ENCODE measurements around the gene CRAT. TPM values are rescaled to one million over a fixed set of nuclear protein-coding genes. Genes with fewer than 3 reads are reported as not detected.

CRAT gene
- total RNA-seq = 31.1 TPM

DNA sequence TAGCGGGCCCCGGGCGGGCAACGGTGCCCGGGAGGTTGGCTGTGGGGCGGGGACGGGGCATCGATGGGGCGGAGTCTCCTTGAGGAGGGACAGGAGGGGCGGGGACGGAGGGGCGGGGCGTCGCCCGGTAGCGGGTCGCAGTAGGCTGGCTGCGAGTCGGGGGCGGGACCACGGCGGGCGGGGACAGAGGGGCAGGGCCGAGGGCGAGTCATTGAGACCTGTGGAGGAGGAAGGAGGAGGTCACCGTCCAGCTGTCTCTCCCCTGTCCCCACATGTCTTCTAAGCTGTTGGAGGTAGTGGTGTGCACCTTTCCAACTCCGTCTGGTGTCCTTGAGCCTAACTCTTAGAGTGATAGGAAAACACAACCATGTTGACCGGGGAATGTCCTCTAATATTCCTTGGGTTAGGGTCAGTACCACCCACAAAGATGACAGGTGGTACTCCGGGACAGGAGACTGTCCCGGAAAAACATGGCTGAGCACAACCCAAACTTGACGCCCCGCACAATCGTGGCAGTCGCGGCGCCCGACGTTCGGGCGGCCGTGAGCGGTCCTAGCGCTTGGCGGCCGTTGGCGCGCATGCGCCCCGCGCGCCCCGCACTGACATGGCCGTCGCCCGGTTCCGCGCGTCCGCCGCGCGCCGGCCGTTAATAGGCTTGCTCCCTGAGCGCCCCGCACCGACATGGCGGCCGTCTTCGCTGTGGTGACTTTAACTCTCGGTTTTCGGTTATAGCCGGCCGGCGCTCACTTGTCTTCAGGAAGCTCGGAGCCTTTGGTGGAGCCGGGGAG is at the start of gene CRAT, which contains the start of gene PTPA:
Gene CRAT, minus strand, starts transcription at position 54 of the 788 bp plus-strand sequence. CDS start 284 bp downstream, outside the sequence.
Gene PTPA, plus strand, starts transcription at position 676 of the 788 bp plus-strand sequence. CDS start 186 bp downstream, outside the sequence.

DNA sequence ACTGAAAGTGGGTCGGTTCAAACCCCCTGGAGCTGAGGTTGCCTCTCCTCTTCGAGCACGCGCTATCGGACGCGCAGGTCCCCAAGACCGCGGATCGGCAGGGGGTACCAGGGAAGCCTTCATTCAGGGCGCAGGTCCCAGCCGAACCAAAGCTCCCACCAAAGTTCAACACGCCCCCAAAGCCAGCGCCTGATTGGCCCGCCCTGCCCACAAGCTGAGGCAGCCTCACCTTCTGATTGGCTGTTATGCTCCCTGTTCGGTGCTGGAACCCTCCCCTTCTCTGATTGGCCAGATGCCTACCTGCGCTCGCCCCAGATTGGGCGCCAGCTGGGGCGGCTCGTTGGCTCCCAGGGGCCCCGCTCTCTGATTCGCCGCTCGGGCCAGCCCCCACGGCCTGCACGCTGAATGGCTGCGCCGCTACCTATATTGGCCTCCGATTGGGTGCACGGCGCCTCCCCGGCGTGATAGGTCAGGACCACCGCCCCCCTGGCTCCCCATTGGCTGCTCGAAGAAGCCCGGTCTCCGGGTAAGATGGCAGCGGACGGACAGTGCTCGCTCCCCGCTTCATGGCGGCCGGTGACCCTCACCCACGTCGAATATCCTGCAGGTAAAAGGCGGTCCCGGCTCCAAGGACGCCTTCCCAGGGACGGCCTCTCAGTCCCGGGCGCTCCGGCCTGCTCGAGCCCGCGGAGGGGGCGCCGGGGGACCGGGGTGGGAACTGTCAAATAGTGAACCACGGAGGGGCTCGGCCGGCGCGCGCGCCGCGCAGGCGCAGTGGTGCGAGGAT is 29.8 kb downstream of the CRAT start, which contains the start of gene DOLPP1:
Gene DOLPP1, plus strand, starts transcription at position 511 of the 787 bp plus-strand sequence. Its CDS starts 21 bp downstream, at position 532.

Other genes starting within 250 kb of the CRAT start
- gene KYAT1, start 228.8 kb downstream of the CRAT start, total RNA-seq = 9.0 TPM
- 30.9 TPM for gene LRRC8A, start 228.7 kb downstream of the CRAT start, total RNA-seq
- gene PHYHD1, start 189.8 kb downstream of the CRAT start, total RNA-seq = 2.1 TPM
- 20.5 TPM for gene DOLK, start 163.2 kb downstream of the CRAT start, total RNA-seq
- gene NUP188, start 163.1 kb downstream of the CRAT start, total RNA-seq = 33.4 TPM
- 66.4 TPM for gene SH3GLB2, start 82.5 kb downstream of the CRAT start, total RNA-seq
- 23.8 TPM for gene MIGA2, start 74.2 kb downstream of the CRAT start, total RNA-seq
- gene DOLPP1, start 29.7 kb downstream of the CRAT start, total RNA-seq = 20.8 TPM
- 67.6 TPM for gene PTPA, start 622 bp upstream of the CRAT start, total RNA-seq
- 8.5 TPM for gene IER5L, start 67.5 kb upstream of the CRAT start, total RNA-seq

All from diencephalon (tissue), 1 donor.